ENCODE measurements around the gene TRIM13.
A peak's percentile ranks its signal among the peaks of the same experiment; 100 is the strongest.
"Not testable (repeated sequence)": the region's sequence is repeated elsewhere in the genome, so short reads cannot be mapped to it uniquely, and the experiment has no call there.

The TRIM13 gene, protein sequence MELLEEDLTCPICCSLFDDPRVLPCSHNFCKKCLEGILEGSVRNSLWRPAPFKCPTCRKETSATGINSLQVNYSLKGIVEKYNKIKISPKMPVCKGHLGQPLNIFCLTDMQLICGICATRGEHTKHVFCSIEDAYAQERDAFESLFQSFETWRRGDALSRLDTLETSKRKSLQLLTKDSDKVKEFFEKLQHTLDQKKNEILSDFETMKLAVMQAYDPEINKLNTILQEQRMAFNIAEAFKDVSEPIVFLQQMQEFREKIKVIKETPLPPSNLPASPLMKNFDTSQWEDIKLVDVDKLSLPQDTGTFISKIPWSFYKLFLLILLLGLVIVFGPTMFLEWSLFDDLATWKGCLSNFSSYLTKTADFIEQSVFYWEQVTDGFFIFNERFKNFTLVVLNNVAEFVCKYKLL

DNA sequence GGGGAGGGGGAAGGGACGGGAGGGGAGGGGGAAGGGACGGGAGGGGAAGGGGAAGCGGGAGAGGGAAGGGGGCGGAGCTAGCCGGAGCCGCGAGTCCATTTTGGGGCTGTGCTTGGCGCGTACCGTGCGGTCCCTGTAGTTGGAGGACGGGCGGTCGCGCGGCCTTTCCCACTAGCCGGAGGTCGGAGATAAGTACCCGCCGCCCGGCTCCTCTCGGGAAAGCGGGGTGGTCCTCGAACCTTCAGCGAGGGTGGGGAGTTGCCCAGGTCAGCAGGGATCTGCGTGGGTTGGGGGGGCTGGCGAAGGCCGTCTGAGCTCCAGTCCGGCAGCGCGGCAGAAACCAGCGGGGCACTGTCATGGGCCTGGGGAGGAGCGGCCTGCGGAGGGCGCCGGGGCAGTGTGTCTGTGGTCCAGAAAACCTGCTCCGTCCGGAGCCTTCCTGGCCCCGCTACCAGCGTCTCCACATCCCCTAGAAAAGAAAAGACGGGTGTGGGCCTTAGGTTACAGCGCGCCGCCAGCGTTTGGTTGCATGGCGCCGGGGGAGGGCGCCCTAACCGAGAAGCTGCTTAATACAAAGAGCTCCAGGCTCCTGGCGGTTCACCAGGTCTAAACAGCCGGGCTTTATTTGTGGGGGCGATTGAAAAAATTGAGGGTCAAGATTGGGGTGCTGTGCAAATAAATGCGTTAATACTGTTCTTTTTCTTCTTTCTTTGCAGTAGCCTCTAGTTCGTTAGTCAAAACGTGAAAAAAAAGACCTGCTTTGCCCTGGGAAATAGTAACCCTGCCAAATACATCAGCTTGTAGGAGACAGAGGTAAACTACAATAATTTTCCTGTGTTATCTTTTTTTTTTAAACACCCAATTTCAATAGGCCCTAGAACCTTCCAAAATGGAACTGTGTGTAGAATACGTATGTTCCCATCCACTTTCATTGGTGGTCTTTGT is at the start of gene TRIM13:
Gene TRIM13, plus strand, starts transcription at position 92 of the 945 bp plus-strand sequence. CDS start 14,899 bp downstream, outside the sequence.
- H3K27ac ChIP-seq (ENCODE audit: low read length): peak within 1 kb of the TSS; percentile 92

DNA sequence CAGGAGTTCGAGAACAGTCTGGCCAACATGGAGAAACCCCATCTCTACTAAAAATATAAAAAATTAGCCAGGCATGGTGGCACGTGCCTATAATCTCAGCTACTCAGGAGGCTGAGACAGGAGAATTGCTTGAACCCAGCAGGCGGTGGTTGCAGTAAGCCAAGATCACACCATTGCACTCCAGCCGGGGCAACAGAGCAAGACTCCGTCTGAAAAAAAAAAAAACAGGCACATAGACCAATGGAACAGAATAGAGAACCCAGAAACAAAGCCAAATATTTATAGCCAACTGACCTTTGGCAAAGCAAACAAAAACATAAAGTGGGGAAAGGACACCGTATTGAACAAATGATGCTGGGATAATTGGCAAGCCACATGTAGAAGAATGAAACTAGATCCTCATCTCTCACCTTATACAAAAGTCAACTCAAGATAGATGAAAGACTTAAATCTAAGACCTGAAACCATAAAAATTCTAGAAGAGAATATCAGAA is 48.0 kb upstream of the TRIM13 start:
- not testable (repeated sequence) for H3K27ac ChIP-seq (ENCODE audit: low read length); H3K9me3 ChIP-seq (ENCODE audit: insufficient read depth, low read depth, low read length); H3K4me1 ChIP-seq (ENCODE audit: insufficient read depth, low read length)

More for the DNA sequence above, at the start of gene TRIM13:
- peak within 1 kb of the TSS; percentile 100 for H3K4me3 ChIP-seq (ENCODE audit: low read length)
- H3K27me3 ChIP-seq (ENCODE audit: insufficient read depth, low read length): peaks cover 7% of the 10 kb centered on the region; the same call in 1 of the 2 replicates
- H3K9me3 ChIP-seq (ENCODE audit: insufficient read depth, low read depth, low read length): no peaks in the 10 kb centered on the region
- H3K4me1 ChIP-seq (ENCODE audit: insufficient read depth, low read length): peaks cover 25% of the 10 kb centered on the region; the same call in 1 of the 2 replicates
- H3K9ac ChIP-seq (ENCODE audit: low read depth, low read length): peak within 1 kb of the TSS; percentile 99
- H3K36me3 ChIP-seq (ENCODE audit: insufficient read depth, low read depth, low read length): peaks cover 45% of the 10 kb centered on the region

DNA sequence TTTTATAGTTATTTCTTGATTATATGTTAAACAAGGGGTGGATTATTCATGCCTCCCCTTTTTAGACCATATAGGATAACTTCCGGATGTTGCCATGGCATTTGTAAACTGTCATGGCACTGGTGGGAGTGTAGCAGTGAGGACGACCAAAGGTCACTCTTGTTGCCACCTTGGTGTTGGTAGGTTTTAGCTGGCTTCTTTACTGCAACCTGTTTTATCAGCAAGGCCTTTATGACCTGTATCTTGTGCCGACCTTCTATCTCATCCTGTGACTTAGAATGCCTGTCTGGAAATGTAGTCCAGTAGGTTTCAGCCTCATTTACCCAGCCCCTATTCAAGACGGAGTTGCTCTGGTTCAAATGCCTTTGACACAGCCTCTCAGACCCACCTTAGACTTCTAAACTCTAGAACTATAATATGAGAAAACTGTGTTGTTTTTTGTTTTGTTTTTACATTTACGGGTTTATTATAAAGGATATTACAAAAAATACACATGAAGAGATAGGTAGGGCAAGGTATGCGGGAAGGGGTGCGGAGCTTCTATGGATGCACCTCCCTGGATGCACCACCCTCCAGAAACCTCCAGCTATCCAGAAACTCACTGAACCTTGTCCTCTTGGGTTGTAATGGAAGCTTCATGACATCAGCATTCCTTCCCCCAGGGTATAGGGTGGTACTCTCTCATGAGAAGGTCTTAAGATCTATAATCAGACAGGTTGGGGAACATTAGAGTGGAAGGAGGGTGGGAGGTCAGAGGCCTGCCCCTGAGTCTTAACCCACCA is 44.9 kb upstream of the TRIM13 start:
- no peak overlapping the region for H3K4me3 ChIP-seq (ENCODE audit: low read length)
- H3K27me3 ChIP-seq (ENCODE audit: insufficient read depth, low read length): no peaks in the 10 kb centered on the region
- H3K9ac ChIP-seq (ENCODE audit: low read depth, low read length): no peak overlapping the region
- H3K9me3 ChIP-seq (ENCODE audit: insufficient read depth, low read depth, low read length): no peaks in the 10 kb centered on the region
- no peaks in the 10 kb centered on the region for H3K36me3 ChIP-seq (ENCODE audit: insufficient read depth, low read depth, low read length)
- no peaks in the 10 kb centered on the region for H3K4me1 ChIP-seq (ENCODE audit: insufficient read depth, low read length)
- no peak overlapping the region for H3K27ac ChIP-seq (ENCODE audit: low read length)

More for the DNA sequence above, 48.0 kb upstream of the TRIM13 start:
- not testable (repeated sequence) for H3K36me3 ChIP-seq (ENCODE audit: insufficient read depth, low read depth, low read length); H3K4me3 ChIP-seq (ENCODE audit: low read length); H3K9ac ChIP-seq (ENCODE audit: low read depth, low read length); H3K27me3 ChIP-seq (ENCODE audit: insufficient read depth, low read length)

DNA sequence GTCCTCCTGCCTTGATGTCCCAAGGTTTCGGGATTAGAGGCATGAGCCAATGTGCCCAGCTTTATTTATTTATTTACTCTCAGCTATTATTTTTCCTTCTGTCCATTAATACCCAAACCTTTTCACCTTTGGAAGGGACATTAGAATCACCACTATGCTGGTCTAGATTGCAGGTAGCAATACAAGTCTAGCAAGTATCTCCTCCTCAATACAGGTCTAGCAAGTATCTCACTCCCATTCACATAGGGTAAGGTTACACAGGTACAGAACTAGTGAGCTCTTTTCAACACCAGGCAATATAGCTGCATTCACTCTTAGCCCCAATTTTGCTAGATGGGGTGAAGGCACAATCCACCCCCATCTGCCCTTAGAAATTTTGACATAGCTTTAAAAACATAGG is 43.3 kb upstream of the TRIM13 start:
- H3K27me3 ChIP-seq (ENCODE audit: insufficient read depth, low read length): no peaks in the 10 kb centered on the region
- no peaks in the 10 kb centered on the region for H3K9me3 ChIP-seq (ENCODE audit: insufficient read depth, low read depth, low read length)
- H3K4me3 ChIP-seq (ENCODE audit: low read length): no peak overlapping the region
- no peaks in the 10 kb centered on the region for H3K36me3 ChIP-seq (ENCODE audit: insufficient read depth, low read depth, low read length)
- H3K27ac ChIP-seq (ENCODE audit: low read length): no peak overlapping the region
- H3K9ac ChIP-seq (ENCODE audit: low read depth, low read length): no peak overlapping the region
- no peaks in the 10 kb centered on the region for H3K4me1 ChIP-seq (ENCODE audit: insufficient read depth, low read length)

DNA sequence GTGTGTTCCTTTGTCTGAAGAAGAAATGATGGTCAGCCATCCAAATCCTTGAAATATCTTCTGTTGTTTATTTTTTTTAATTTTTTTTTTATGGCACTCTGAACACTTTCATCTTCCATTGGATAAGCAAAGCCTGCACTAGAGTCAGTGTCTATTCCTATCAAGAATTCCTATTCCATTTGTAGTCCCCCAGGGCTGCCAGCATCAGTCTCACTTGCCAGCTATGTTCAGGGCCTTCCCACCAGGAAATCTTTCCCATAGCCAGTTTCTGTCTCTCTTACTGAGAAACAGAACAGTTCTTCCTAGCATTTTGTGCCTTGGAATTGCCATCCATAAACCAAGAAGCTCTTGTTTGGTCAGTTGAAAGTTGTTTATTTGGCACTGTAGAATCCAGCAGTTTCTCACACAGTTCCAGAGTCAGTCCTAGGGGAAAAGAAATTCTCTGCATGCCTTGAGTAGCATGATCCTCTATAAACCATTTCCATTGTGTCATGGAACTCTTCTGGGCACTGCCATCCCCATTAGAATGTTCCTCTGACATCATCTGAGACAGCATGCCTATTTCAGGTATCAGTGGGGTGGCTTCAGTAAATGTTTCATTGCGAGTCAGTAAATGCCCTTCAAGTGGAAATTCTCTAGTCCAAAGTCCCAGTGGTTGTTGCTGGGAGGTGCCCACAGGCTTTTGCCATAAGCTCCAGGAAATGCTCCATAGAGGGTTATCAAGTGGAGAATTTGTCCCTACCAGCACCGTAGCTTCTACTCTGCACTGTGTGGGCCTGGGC is 42.0 kb upstream of the TRIM13 start:
- Histone ChIP-seq H3K4me1 (ENCODE audit: insufficient read depth, low read length) (no peaks in the 10 kb centered on the region), H3K36me3 (ENCODE audit: insufficient read depth, low read depth, low read length) (no peaks in the 10 kb centered on the region), H3K27me3 (ENCODE audit: insufficient read depth, low read length) (no peaks in the 10 kb centered on the region), H3K4me3 (ENCODE audit: low read length) (no peak overlapping the region), H3K9me3 (ENCODE audit: insufficient read depth, low read depth, low read length) (no peaks in the 10 kb centered on the region), H3K9ac (ENCODE audit: low read depth, low read length) (no peak overlapping the region), H3K27ac (ENCODE audit: low read length) (no peak overlapping the region)

DNA sequence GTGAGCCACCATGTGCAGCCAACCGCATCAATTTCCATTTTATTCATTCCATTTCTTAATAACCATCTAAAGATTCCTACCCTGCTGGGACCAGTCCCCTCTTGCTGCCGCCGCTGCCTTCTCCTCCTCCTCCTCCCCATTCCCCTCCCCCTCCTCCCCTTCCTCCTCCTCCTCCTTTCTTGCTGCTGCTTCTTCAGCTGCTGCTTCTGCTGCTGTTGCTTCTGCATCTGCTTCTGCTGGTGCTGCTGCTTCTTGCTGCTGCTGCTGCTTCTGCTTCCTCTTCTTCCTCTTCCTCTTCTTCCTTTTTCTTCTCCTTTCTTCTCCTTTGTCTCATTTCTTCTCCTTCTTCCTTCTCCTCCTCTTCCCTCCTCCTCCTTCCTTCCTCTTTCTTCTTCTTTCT is 40.7 kb upstream of the TRIM13 start:
- Histone ChIP-seq H3K27me3 (ENCODE audit: insufficient read depth, low read length) (no peaks in the 10 kb centered on the region), H3K9me3 (ENCODE audit: insufficient read depth, low read depth, low read length) (no peaks in the 10 kb centered on the region), H3K4me3 (ENCODE audit: low read length) (no peak overlapping the region), H3K9ac (ENCODE audit: low read depth, low read length) (no peak overlapping the region), H3K4me1 (ENCODE audit: insufficient read depth, low read length) (no peaks in the 10 kb centered on the region), H3K36me3 (ENCODE audit: insufficient read depth, low read depth, low read length) (no peaks in the 10 kb centered on the region), H3K27ac (ENCODE audit: low read length) (no peak overlapping the region)

DNA sequence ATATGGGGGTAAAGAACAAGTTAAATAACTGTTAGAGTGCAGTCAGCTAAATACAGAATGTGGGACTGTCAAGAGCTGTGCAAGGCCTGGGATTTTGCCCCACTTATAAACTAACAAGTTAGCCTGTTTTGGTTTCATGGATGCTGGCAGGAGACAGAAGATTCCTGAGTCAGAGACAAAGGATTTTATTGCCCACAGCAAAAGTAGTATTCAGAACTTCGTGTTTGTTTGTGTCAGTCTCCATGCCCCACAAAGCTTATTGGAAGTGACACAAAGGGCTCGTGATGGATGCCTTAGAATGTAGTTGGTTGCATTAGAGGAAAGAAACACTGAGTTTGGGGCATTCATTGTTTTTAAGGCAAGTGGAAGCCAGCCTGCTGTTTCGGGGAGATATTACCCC is 38.5 kb upstream of the TRIM13 start:
- no peak overlapping the region for H3K9ac ChIP-seq (ENCODE audit: low read depth, low read length)
- no peaks in the 10 kb centered on the region for H3K4me1 ChIP-seq (ENCODE audit: insufficient read depth, low read length)
- H3K36me3 ChIP-seq (ENCODE audit: insufficient read depth, low read depth, low read length): no peaks in the 10 kb centered on the region
- peaks cover 7% of the 10 kb centered on the region; the same call in 1 of the 2 replicates for H3K9me3 ChIP-seq (ENCODE audit: insufficient read depth, low read depth, low read length)
- no peak overlapping the region for H3K27ac ChIP-seq (ENCODE audit: low read length)
- no peaks in the 10 kb centered on the region for H3K27me3 ChIP-seq (ENCODE audit: insufficient read depth, low read length)
- H3K4me3 ChIP-seq (ENCODE audit: low read length): no peak overlapping the region

DNA sequence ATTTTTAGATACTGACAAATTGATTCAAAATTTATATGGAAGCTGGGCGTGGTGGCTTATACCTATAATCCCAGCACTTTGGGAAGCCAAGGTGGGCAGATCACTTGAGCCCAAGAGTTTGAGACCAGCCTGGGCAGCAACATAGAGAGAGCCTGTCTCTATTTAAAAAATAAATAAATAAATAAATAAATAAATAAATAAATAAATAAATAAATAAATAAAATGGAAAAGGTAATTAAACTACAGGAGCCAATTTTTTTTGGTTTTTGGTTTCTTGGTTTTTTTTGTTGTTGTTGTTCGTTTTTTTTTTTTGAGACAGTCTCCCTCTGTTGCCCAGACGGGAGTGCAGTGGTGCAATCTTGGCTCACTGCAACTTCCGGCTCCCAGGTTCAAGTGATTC is 29.4 kb upstream of the TRIM13 start:
- Histone ChIP-seq H3K36me3 (ENCODE audit: insufficient read depth, low read depth, low read length) (no peaks in the 10 kb centered on the region), H3K4me1 (ENCODE audit: insufficient read depth, low read length) (no peaks in the 10 kb centered on the region), H3K9me3 (ENCODE audit: insufficient read depth, low read depth, low read length) (peaks cover 16% of the 10 kb centered on the region; the same call in 1 of the 2 replicates), H3K27ac (ENCODE audit: low read length) (no peak overlapping the region), H3K27me3 (ENCODE audit: insufficient read depth, low read length) (no peaks in the 10 kb centered on the region), H3K9ac (ENCODE audit: low read depth, low read length) (no peak overlapping the region), H3K4me3 (ENCODE audit: low read length) (no peak overlapping the region)

DNA sequence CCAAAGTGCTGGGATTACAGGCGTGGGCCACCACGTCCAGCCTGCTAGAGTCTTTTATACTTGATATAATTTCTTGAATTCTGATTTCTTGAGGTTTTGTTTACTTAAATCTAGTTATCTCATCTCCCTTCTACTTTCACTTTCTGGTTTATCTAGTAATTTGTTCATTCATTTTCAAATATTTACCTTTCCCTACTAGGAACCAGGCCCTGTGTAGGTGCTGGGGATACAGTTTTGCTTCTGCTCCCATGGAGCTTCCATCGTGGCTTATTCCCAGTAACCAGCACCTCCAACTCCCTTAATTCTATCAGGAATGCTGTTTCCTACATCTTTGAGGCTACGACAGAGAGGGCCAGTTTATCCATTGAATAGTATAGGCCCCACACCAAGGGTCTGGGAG is 24.1 kb upstream of the TRIM13 start:
- no peaks in the 10 kb centered on the region for H3K36me3 ChIP-seq (ENCODE audit: insufficient read depth, low read depth, low read length)
- H3K9me3 ChIP-seq (ENCODE audit: insufficient read depth, low read depth, low read length): no peaks in the 10 kb centered on the region
- no peaks in the 10 kb centered on the region for H3K27me3 ChIP-seq (ENCODE audit: insufficient read depth, low read length)
- no peak overlapping the region for H3K9ac ChIP-seq (ENCODE audit: low read depth, low read length)
- no peaks in the 10 kb centered on the region for H3K4me1 ChIP-seq (ENCODE audit: insufficient read depth, low read length)
- no peak overlapping the region for H3K4me3 ChIP-seq (ENCODE audit: low read length)
- H3K27ac ChIP-seq (ENCODE audit: low read length): no peak overlapping the region

DNA sequence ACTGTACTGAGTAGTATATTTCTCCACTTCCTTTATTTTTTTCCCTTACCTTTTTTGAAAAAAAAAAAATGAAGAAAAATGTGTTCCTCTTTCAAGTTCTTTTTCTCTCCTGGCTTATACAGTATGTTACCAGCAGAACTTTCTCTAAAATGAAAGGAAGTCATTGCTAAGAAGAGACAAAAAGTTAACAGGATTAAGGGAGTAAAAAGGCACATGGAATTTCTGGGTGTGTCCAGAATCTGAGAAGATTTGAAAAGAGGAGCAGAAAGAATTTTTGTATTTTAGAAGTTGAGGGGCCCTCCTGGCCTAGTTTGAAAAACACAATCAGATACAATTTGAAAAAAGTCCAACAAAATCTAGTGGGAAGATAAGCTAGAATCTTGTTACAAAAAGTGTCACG is 21.0 kb upstream of the TRIM13 start:
- Histone ChIP-seq H3K27ac (ENCODE audit: low read length) (no peak overlapping the region), H3K36me3 (ENCODE audit: insufficient read depth, low read depth, low read length) (no peaks in the 10 kb centered on the region), H3K9ac (ENCODE audit: low read depth, low read length) (no peak overlapping the region), H3K9me3 (ENCODE audit: insufficient read depth, low read depth, low read length) (no peaks in the 10 kb centered on the region), H3K27me3 (ENCODE audit: insufficient read depth, low read length) (no peaks in the 10 kb centered on the region), H3K4me1 (ENCODE audit: insufficient read depth, low read length) (no peaks in the 10 kb centered on the region), H3K4me3 (ENCODE audit: low read length) (no peak overlapping the region)

Measured in iPS-20b (cell line).